ENCODE measurements around the gene SOX9. TPM values are rescaled to one million over a fixed set of nuclear protein-coding genes. Genes with fewer than 3 reads are reported as not detected.

SOX9 gene
- total and polyA plus RNA-seq, 9 of the 15 experiments (the other 6 are each of a cell fraction or from before 2014, with no cell fraction given), result 0.04 TPM; not detected in 8

GRCh38 chr17:72126575-72127486, 6.0 kb downstream of the SOX9 start (continued):
- TF ChIP-seq TAF15 (IDR thresholded peaks at IDR 0.05; ENCODE audit: low read depth, low read length) (no peak), NFRKB (IDR thresholded peaks at IDR 0.05; ENCODE audit: low read depth) (no peak), MCM2 (IDR thresholded peaks at IDR 0.05; ENCODE audit: low read depth) (no peak), TOE1 (IDR thresholded peaks at IDR 0.05; ENCODE audit: borderline replicate concordance) (no peak), TOE1 (CRISPR knock-in tag; IDR thresholded peaks at IDR 0.05; ENCODE audit: borderline replicate concordance, low read depth) (no peak), THAP7 (CRISPR knock-in tag; IDR thresholded peaks at IDR 0.05) (no peak)

- Histone ChIP-seq H3K36me3 (ENCODE audit: control insufficient read depth, insufficient read depth, low read length) (no peaks in the 10 kb centered on the region), H3K79me2 (ENCODE audit: control insufficient read depth, insufficient read depth, low read length) (no peaks in the 10 kb centered on the region), H3K9me3 (replicated peaks; ENCODE audit: control insufficient read depth, insufficient read depth, low read depth, low read length) (no peaks in the 10 kb centered on the region), H3K27me3 (ENCODE audit: control insufficient read depth in 2 of 2, insufficient read depth in 2 of 2, low read length in 2 of 2) (peaks cover 0 to 10% of the 10 kb centered on the region in 2 experiments; a peak in 1 of 5 replicates), H3K4me2 (ENCODE audit: insufficient read depth, low read length) (no peak overlapping the region), H3K4me1 (replicated peaks in 1 of 2; ENCODE audit: control insufficient read depth in 2 of 2, insufficient read depth in 2 of 2, low read length in 2 of 2) (no peaks in the 10 kb centered on the region), H3K9me1 (ENCODE audit: control insufficient read depth, insufficient read depth, low read length) (no peaks in the 10 kb centered on the region), H2AFZ (ENCODE audit: low read depth, low read length) (no peak overlapping the region), H3K9ac (ENCODE audit: insufficient read depth in 1 of 2, low read depth in 2 of 2, low read length in 2 of 2) (no peak overlapping the region), H4K20me1 (replicated peaks; ENCODE audit: control insufficient read depth, insufficient read depth, low read length) (no peaks in the 10 kb centered on the region), H3K4me3 (no peak overlapping the region), H3K27ac (ENCODE audit: extremely low read depth, low read depth, low read length) (no peak overlapping the region)
- intact Hi-C loops (cut with micrococcal nuclease), result no loop called here
- POLR2A ChIA-PET, result interaction anchor here (0.6 to 0.8 kb wide), 2 partner anchors 14 to 577 kb away, joined by 3 read pairs; no protein-coding TSS in a partner anchor
- BruUV-seq (replicated peaks), result no TSS peak
- CTCF ChIA-PET (ENCODE audit: low intra/inter-chr PET ratio), result no interaction called here
- ATAC-seq, result no peak
- in situ Hi-C loops (cut with MboI), result no loop called here
- FAIRE-seq, result no peak
- no peak for DNase-seq (ENCODE audit: extremely low read depth in 1 of 4, low spot score in 3 of 4)
- 3% methylated on average over 3 of the region's 3 CpGs for WGBS (ENCODE audit: insufficient coverage, low coverage, missing lambda C conversion rate)
- TF ChIP-seq POLR3A (IDR thresholded peaks at IDR 0.05; ENCODE audit: borderline replicate concordance, extremely low read depth, insufficient read depth, insufficient read length) (no peak), ZNF609 (CRISPR knock-in tag; IDR thresholded peaks at IDR 0.05; ENCODE audit: borderline replicate concordance) (no peak), DNMT1 (IDR thresholded peaks at IDR 0.05) (no peak), PRMT5 (CRISPR knock-in tag; IDR thresholded peaks at IDR 0.05) (no peak), PPARD (CRISPR knock-in tag; IDR thresholded peaks at IDR 0.05) (no peak), SUPT5H (IDR thresholded peaks at IDR 0.05) (no peak), GTF2F1 (IDR thresholded peaks at IDR 0.05; ENCODE audit: low read depth, low read length) (no peak), RAD51 (IDR thresholded peaks at IDR 0.05; ENCODE audit: borderline replicate concordance, low read depth) (no peak), RBM39 (optimal IDR thresholded peaks at IDR 0.05; ENCODE audit: low read depth, low read length) (no peak), SMC3 (conservative IDR thresholded peaks at IDR 0.05; ENCODE audit: insufficient read depth, low read depth, low read length) (no peak), OTX1 (CRISPR knock-in tag; IDR thresholded peaks at IDR 0.05) (no peak)
Measured at GRCh38 chr17:72128039-72128438, 7.2 kb downstream of the SOX9 start.

Data from K562 (cell line).